NCI-H345 treated with DMSO at 0.1 percent for 48 hours (cell line): ENCODE measurements around the gene WIPF1.

Experiments
- DNase-seq: peaks from one replicate; lab custom pipeline; 2025; ENCODE audit not compliant: unreplicated experiment; lab: John Stamatoyannopoulos, UW

WIPF1 gene

GRCh38 chr2:174544802-174545201 lies 52.8 kb downstream of the WIPF1 start:
- DNase-seq: no peak

- DNase-seq: no peak
Measured at GRCh38 chr2:174544156-174544555, 53.4 kb downstream of the WIPF1 start.

GRCh38 chr2:174540893-174541292 lies 56.7 kb downstream of the WIPF1 start:
- no peak for DNase-seq

GRCh38 chr2:174535757-174536703 lies 61.6 kb downstream of the WIPF1 start:
- peak; percentile 16 for DNase-seq

- no peak for DNase-seq
Measured at GRCh38 chr2:174535083-174535482, 62.5 kb downstream of the WIPF1 start.

- no peak for DNase-seq
Measured at GRCh38 chr2:174529916-174530315, 67.7 kb downstream of the WIPF1 start.

- no peak for DNase-seq
Measured at GRCh38 chr2:174527959-174528358, 69.6 kb downstream of the WIPF1 start.

GRCh38 chr2:174527101-174527721 lies 70.4 kb downstream of the WIPF1 start:
- DNase-seq: no peak

GRCh38 chr2:174524527-174524926 lies 73.1 kb downstream of the WIPF1 start:
- DNase-seq: no peak

GRCh38 chr2:174522553-174522952 lies 75.1 kb downstream of the WIPF1 start:
- no peak for DNase-seq

GRCh38 chr2:174518395-174518794 lies 79.2 kb downstream of the WIPF1 start:
- DNase-seq: no peak

- no peak for DNase-seq
Measured at GRCh38 chr2:174516501-174517378, 80.9 kb downstream of the WIPF1 start.

GRCh38 chr2:174512345-174512744 lies 85.3 kb downstream of the WIPF1 start:
- DNase-seq: no peak

- DNase-seq: no peak
Measured at GRCh38 chr2:174511580-174512260, 85.9 kb downstream of the WIPF1 start.

GRCh38 chr2:174510583-174511189 lies 86.9 kb downstream of the WIPF1 start:
- no peak for DNase-seq
